ENCODE data around the gene CBFA2T3.

CBFA2T3 gene

DNA sequence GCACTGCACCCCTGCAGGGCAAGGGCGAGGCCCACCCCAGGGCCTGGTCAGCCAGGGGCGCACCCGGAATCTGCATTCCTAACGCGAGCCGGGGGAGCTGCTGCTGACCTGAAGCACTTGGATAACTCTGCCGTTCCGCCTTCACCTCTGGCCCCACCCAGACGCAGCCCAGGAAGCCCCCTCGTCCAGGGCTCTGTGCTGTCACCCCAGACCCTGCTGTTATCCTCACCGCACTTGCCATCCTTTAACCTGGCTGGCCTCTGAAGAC lies 97.3 kb downstream of the CBFA2T3 start:
- TF ChIP-seq TAF1 (IDR thresholded peaks at IDR 0.05; ENCODE audit: borderline replicate concordance, insufficient read depth, low read length) (no peak), POLR2AphosphoS5 (IDR thresholded peaks at IDR 0.05; ENCODE audit: low read depth, low read length) (no peak), FOXP2 (optimal IDR thresholded peaks at IDR 0.05; ENCODE audit: borderline replicate concordance, extremely low read depth, extremely low read length, insufficient read depth) (no peak), SIN3A (IDR thresholded peaks at IDR 0.05; ENCODE audit: borderline replicate concordance, insufficient read depth, low read length) (no peak)
- TF ChIP-seq, protein P1, sequence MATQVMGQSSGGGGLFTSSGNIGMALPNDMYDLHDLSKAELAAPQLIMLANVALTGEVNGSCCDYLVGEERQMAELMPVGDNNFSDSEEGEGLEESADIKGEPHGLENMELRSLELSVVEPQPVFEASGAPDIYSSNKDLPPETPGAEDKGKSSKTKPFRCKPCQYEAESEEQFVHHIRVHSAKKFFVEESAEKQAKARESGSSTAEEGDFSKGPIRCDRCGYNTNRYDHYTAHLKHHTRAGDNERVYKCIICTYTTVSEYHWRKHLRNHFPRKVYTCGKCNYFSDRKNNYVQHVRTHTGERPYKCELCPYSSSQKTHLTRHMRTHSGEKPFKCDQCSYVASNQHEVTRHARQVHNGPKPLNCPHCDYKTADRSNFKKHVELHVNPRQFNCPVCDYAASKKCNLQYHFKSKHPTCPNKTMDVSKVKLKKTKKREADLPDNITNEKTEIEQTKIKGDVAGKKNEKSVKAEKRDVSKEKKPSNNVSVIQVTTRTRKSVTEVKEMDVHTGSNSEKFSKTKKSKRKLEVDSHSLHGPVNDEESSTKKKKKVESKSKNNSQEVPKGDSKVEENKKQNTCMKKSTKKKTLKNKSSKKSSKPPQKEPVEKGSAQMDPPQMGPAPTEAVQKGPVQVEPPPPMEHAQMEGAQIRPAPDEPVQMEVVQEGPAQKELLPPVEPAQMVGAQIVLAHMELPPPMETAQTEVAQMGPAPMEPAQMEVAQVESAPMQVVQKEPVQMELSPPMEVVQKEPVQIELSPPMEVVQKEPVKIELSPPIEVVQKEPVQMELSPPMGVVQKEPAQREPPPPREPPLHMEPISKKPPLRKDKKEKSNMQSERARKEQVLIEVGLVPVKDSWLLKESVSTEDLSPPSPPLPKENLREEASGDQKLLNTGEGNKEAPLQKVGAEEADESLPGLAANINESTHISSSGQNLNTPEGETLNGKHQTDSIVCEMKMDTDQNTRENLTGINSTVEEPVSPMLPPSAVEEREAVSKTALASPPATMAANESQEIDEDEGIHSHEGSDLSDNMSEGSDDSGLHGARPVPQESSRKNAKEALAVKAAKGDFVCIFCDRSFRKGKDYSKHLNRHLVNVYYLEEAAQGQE (IDR thresholded peaks at IDR 0.05; ENCODE audit: insufficient read depth in 1 of 2, low read depth in 2 of 2, low read length in 2 of 2), result no peak

DNA sequence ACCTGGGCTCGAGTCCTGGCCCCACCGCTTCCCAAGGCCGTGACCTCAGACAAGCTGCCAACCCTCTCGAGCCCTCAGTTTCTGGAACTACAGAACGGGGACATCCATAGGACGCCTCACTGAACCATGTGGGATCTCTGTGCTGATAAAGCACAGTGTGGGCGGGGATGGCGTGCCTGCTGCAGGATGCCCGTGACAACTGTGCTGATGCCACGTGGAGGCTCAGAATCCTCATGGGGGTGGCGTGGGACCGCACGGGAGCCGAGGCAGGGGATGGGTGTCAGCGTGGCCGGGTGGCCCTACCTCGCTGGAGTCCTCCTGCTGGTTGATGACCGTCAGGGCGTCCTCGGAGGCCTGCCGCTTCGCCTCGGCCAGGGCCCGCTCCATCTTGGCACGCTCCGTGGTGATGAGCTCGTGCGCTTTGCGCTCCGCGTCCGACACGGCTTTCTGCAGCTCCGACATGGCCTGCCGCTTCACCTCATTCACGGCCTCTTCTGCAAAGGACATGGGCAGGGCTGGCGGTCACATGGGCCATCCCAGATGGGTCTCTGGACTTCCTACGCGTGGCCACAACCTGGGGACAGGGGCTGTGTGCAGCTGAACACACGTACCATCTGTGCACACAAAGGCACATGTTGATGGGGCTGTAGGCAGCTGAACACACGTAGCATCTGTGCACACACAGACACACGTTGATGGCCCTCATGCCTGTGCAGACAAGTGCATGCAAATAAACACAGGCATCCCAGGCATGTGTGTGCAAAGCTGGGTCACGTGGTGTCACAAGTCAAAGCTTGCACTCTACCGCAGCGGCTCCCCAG lies 97.8 kb downstream of the CBFA2T3 start:
- TF ChIP-seq TAF1 (IDR thresholded peaks at IDR 0.05; ENCODE audit: borderline replicate concordance, insufficient read depth, low read length) (no peak), POLR2AphosphoS5 (IDR thresholded peaks at IDR 0.05; ENCODE audit: low read depth, low read length) (no peak), FOXP2 (optimal IDR thresholded peaks at IDR 0.05; ENCODE audit: borderline replicate concordance, extremely low read depth, extremely low read length, insufficient read depth) (no peak), SIN3A (IDR thresholded peaks at IDR 0.05; ENCODE audit: borderline replicate concordance, insufficient read depth, low read length) (no peak)
- TF ChIP-seq, protein P1 (IDR thresholded peaks at IDR 0.05; ENCODE audit: insufficient read depth in 1 of 2, low read depth in 2 of 2, low read length in 2 of 2), result no peak

DNA sequence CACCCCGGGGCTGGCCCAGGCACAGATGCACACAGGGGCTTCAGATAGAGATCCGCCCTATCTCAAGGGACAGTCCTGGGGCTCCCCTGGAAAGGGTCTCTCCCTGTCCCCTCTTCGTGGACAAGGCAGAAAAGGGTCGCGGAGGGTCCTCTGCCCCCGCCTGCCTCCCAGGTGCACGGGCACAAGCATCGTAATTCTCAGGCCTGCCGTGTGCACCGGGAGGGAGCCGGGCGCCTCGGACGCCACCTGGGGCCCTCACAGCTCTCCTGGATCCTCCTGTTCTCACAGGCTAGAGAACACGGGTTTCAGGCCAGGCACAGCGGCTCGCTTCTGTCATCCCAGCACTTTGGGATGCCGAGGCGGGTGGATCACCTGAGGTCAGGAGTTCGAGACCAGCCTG lies 98.7 kb downstream of the CBFA2T3 start:
- TF ChIP-seq SIN3A (IDR thresholded peaks at IDR 0.05; ENCODE audit: borderline replicate concordance, insufficient read depth, low read length) (no peak), FOXP2 (optimal IDR thresholded peaks at IDR 0.05; ENCODE audit: borderline replicate concordance, extremely low read depth, extremely low read length, insufficient read depth) (no peak), POLR2AphosphoS5 (IDR thresholded peaks at IDR 0.05; ENCODE audit: low read depth, low read length) (no peak), TAF1 (IDR thresholded peaks at IDR 0.05; ENCODE audit: borderline replicate concordance, insufficient read depth, low read length) (no peak)
- TF ChIP-seq, protein P1 (IDR thresholded peaks at IDR 0.05; ENCODE audit: insufficient read depth in 1 of 2, low read depth in 2 of 2, low read length in 2 of 2), result no peak

DNA sequence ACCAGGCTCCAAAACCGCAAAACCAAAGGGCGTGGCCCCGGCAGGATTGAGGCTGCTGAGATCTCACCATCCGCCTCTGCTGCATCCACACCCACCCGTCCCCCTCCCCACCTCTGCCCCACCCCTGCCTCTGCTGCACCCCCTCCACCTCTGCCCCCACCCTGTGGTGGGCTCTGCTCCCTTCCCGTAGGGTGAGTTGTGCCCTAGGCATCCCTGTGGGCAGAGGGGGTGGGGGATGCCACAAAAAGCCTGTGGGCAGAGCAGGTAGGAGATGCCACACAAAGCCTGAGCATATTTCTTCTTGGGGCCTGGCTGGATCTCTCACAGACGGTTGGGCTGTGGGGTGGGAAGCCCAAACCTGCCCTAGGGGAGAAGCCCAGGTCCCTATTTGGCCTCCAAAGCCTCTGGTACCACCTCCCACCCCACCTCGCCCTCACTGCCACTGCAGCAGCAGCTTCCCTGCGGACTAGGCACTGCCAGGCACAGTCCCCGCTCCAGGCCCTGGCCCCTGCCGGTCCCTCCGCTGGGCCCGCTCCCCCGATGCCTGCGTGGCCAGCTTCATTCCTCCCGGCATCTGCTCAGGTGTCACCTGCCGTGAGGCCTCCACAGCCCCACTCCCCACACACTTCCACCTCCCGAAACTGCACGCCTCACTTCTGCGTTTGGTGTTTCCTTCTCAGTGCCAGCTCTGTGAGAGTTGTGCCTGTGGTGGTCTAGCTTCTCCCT lies 99.3 kb downstream of the CBFA2T3 start:
- TF ChIP-seq, protein P1 (IDR thresholded peaks at IDR 0.05; ENCODE audit: insufficient read depth in 1 of 2, low read depth in 2 of 2, low read length in 2 of 2), result no peak
- no peak for TF ChIP-seq FOXP2 (optimal IDR thresholded peaks at IDR 0.05; ENCODE audit: borderline replicate concordance, extremely low read depth, extremely low read length, insufficient read depth)
- TF ChIP-seq SIN3A (IDR thresholded peaks at IDR 0.05; ENCODE audit: borderline replicate concordance, insufficient read depth, low read length), result no peak
- TF ChIP-seq TAF1 (IDR thresholded peaks at IDR 0.05; ENCODE audit: borderline replicate concordance, insufficient read depth, low read length), result no peak
- TF ChIP-seq POLR2AphosphoS5 (IDR thresholded peaks at IDR 0.05; ENCODE audit: low read depth, low read length), result no peak
